Sigmoid colon (tissue), 4 donors: ENCODE data around the gene SUGCT.

Experiments used
- EP300 ChIP-seq, 4 donors: sonication (generic); formaldehyde crosslinking; IDR thresholded peaks; one replicate each; pipeline ENCODE4 v1.6.1; 2017; ENCODE audit warnings: antibody characterized with exemption in 4 of 4
- POLR2A ChIP-seq, 2 donors: fragments of 450-650 bp; IDR thresholded peaks; one replicate each; pipeline ENCODE4 v1.6.1; 2016; ENCODE audit warnings: antibody characterized with exemption in 2 of 2, mild to moderate bottlenecking in 2 of 2, moderate library complexity in 2 of 2
- POLR2AphosphoS5 ChIP-seq, 4 donors: sonication (generic); formaldehyde crosslinking; IDR thresholded peaks; one replicate each; pipeline ENCODE4 v1.6.1; 2017; ENCODE audit warnings: antibody characterized with exemption in 4 of 4
- TF ChIP-seq, protein P1 (sequence below), 4 experiments: fragments of 450-650 bp in 3 of 4; fragments of 200-600 bp in 1 of 4; IDR thresholded peaks; one replicate each; pipeline ENCODE4 v1.5.1; 2016 to 2019; ENCODE audit warnings: antibody characterized with exemption in 4 of 4, mild to moderate bottlenecking in 3 of 4, moderate library complexity in 2 of 4

DNA sequence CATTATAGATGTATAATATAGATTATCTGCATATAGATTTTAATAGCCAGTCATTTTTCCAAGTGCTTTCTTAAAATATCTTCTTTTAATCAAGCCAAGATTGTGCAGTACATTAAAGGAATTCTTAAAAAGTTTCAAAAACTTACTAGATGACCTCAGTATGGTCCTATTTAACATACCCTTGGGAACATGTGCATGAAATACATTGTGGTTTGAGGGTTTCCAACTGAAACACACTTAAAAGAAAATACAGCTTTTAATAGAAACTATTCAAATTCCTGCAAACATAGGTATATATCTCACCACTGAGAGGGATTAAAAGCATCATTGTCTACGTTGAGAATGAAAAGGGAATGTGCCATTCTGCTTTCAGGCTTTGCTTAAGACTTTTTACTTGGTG is 364.9 kb downstream of the SUGCT start:
- TF ChIP-seq, protein P1, sequence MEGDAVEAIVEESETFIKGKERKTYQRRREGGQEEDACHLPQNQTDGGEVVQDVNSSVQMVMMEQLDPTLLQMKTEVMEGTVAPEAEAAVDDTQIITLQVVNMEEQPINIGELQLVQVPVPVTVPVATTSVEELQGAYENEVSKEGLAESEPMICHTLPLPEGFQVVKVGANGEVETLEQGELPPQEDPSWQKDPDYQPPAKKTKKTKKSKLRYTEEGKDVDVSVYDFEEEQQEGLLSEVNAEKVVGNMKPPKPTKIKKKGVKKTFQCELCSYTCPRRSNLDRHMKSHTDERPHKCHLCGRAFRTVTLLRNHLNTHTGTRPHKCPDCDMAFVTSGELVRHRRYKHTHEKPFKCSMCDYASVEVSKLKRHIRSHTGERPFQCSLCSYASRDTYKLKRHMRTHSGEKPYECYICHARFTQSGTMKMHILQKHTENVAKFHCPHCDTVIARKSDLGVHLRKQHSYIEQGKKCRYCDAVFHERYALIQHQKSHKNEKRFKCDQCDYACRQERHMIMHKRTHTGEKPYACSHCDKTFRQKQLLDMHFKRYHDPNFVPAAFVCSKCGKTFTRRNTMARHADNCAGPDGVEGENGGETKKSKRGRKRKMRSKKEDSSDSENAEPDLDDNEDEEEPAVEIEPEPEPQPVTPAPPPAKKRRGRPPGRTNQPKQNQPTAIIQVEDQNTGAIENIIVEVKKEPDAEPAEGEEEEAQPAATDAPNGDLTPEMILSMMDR (IDR thresholded peaks at IDR 0.05): no peak
- TF ChIP-seq POLR2AphosphoS5 (IDR thresholded peaks at IDR 0.05) (no peak), POLR2A (IDR thresholded peaks at IDR 0.05) (no peak), EP300 (IDR thresholded peaks at IDR 0.05) (no peak)
